Chondrocyte (in vitro differentiated cells): ENCODE measurements around the gene ARPP19. TPM values are rescaled to one million over a fixed set of nuclear protein-coding genes. Genes with fewer than 3 reads are reported as not detected.

Source experiments
- DNase-seq: peaks from one replicate; pipeline ENCODE4 v3.0.0; 2021; ENCODE audit warnings: mixed read lengths, low spot score
- H3K27ac Mint-ChIP-seq: one replicate; pipeline ENCODE4 v1.8.0; 2021; ENCODE audit warnings: mild to moderate bottlenecking, moderate library complexity, mixed read lengths; ENCODE audit not compliant: unreplicated experiment
- H3K27me3 Mint-ChIP-seq: 2 replicates; pipeline ENCODE4 v1.8.0; 2021; ENCODE audit warnings: low read depth, mixed read lengths
- H3K36me3 Mint-ChIP-seq: 2 replicates; pipeline ENCODE4 v1.8.0; 2021; ENCODE audit warnings: low read depth, mixed read lengths
- H3K4me1 Mint-ChIP-seq: 2 replicates; pipeline ENCODE4 v1.8.0; 2021; ENCODE audit warnings: low read depth, mild to moderate bottlenecking, mixed read lengths
- H3K4me3 Mint-ChIP-seq: one replicate; pipeline ENCODE4 v1.8.0; 2021; ENCODE audit warnings: mild to moderate bottlenecking, moderate library complexity, mixed read lengths; ENCODE audit not compliant: unreplicated experiment
- H3K9me3 Mint-ChIP-seq: 2 replicates; pipeline ENCODE4 v1.8.0; 2021; ENCODE audit warnings: low read depth, mixed read lengths
- CTCF ChIP-seq: fragments of 200-600 bp; sonication (generic); IDR thresholded peaks from 2 replicates; pipeline ENCODE4 v1.5.0; 2021; ENCODE audit warnings: antibody characterized with exemption, mild to moderate bottlenecking, moderate library complexity
- total RNA-seq: library from RNA; stranded (reverse); gene quantifications from 3 replicates; pipeline ENCODE4 v1.2.1, GENCODE V29; 2021

The ARPP19 gene
- total RNA-seq, 1 donor from 2014 or later = 179 TPM

GRCh38 chr15:52546031-52546751, 22.6 kb downstream of the ARPP19 start:
- Mint-ChIP-seq H3K4me1 (no peaks in the 10 kb centered on the region), H3K9me3 (no peaks in the 10 kb centered on the region), H3K4me3 (no peak overlapping the region), H3K27me3 (no peaks in the 10 kb centered on the region), H3K36me3 (peaks cover 32% of the 10 kb centered on the region), H3K27ac (no peak overlapping the region)
- TF ChIP-seq CTCF = no peak
- DNase-seq = no peak

- DNase-seq = no peak
- no peaks in the 10 kb centered on the region for H3K27me3 Mint-ChIP-seq
- H3K9me3 Mint-ChIP-seq = no peaks in the 10 kb centered on the region
- no peak overlapping the region for H3K27ac Mint-ChIP-seq
- H3K36me3 Mint-ChIP-seq = peaks cover under 1% of the 10 kb centered on the region
- peaks cover 3% of the 10 kb centered on the region for H3K4me1 Mint-ChIP-seq
- H3K4me3 Mint-ChIP-seq = no peak overlapping the region
- no peak for TF ChIP-seq CTCF
These were observed 28.3 kb downstream of the ARPP19 start for GRCh38 chr15:52540374-52541012.

- Mint-ChIP-seq H3K27ac (no peak overlapping the region), H3K4me3 (no peak overlapping the region), H3K27me3 (peaks cover 3% of the 10 kb centered on the region), H3K9me3 (no peaks in the 10 kb centered on the region), H3K36me3 (no peaks in the 10 kb centered on the region), H3K4me1 (peaks cover 3% of the 10 kb centered on the region)
- no peak for DNase-seq
- no peak for TF ChIP-seq CTCF
These were observed 31.4 kb downstream of the ARPP19 start for GRCh38 chr15:52537459-52537858.

- Mint-ChIP-seq H3K4me3 (no peak overlapping the region), H3K36me3 (no peaks in the 10 kb centered on the region), H3K27me3 (peaks cover 3% of the 10 kb centered on the region), H3K4me1 (peaks cover 16% of the 10 kb centered on the region), H3K27ac (no peak overlapping the region), H3K9me3 (no peaks in the 10 kb centered on the region)
- no peak for DNase-seq
- TF ChIP-seq CTCF = no peak
These were observed 36.4 kb downstream of the ARPP19 start for GRCh38 chr15:52532427-52532826.

GRCh38 chr15:52529940-52530339, 38.9 kb downstream of the ARPP19 start:
- Mint-ChIP-seq H3K27me3 (no peaks in the 10 kb centered on the region), H3K36me3 (no peaks in the 10 kb centered on the region), H3K9me3 (no peaks in the 10 kb centered on the region), H3K4me3 (peak overlapping the region; percentile 73), H3K4me1 (peaks cover 24% of the 10 kb centered on the region), H3K27ac (peak overlapping the region; percentile 13)
- TF ChIP-seq CTCF = no peak
- no peak for DNase-seq
